CD4-positive, alpha-beta T cell treated with Interleukin-6 for 4 hours (primary cell): ENCODE results near the gene ATP2B3.

ENCODE experiments used
- DNase-seq: peaks from one replicate; pipeline ENCODE4 v3.0.0-alpha.2; 2020; ENCODE audit warnings: mixed read lengths

ATP2B3 gene

DNA sequence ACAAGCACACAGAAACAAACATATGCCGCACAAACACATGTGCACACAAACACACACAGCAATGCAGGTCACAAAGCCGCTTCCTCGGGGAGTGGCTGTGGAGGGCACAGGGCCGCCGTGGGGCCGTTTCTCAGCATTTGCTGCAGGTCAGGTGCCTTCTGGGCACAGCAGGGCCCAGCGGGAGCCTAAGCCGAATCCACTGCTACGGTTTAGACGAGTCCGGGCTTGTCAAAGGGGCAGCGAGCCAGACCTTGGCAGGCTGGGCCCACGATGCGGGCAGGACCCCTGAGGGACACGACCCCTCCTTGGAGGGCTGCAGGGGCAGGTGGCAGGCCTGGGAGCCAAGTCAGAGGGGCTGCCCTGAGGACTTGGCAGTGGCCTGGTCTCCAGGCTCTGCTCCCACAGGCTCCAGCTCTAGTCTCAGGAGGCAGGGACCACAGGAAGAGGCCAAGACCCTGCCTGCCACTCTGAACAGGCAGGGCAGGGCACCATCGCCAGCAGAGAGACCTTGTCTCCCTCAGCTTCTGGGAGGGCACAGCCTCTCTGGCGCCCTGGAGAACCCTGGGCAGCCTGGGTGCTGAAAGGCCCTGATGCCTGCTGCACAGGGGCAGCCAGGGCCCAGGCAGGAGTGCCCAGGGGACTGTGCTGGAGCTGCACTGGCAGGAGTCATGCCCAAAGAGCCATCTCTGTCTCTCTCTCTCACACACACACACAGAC, 5.5 kb upstream of the ATP2B3 start:
- no peak for DNase-seq

DNA sequence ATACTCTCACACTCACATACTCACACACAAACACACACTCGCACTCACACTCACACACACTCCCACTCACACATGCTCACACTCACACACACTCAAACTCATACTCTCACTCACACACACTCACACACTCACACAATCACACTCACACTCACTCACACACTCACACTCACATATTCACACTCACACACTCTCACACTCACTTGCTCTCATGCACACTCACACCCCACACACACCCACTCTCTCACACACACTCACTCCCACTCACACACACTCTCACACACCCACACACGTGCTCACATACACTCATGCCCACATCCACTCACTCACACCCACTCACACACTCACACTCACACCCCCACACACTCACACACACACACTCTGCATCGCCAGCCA, 4.9 kb upstream of the ATP2B3 start:
- DNase-seq: no peak

DNA sequence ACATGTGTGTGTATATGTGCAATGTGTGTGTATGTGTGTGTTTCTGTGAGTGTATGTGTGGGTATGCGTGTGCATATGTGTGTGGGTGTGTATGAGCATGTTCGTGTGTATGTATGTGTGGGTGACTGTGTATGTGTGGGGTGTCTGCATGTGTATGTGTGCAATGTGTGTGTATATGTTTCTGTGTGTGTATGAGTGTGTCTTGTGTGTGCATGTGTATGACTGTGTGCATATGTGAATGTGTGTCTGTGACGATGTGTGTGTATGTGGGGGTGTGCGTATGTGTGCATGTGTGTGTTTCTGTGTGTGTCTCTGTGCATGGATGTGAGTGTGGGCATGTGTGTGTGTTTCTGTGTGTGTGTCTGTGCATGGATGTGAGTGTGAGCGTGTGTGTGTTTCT, 4.2 kb upstream of the ATP2B3 start:
- DNase-seq: no peak

DNA sequence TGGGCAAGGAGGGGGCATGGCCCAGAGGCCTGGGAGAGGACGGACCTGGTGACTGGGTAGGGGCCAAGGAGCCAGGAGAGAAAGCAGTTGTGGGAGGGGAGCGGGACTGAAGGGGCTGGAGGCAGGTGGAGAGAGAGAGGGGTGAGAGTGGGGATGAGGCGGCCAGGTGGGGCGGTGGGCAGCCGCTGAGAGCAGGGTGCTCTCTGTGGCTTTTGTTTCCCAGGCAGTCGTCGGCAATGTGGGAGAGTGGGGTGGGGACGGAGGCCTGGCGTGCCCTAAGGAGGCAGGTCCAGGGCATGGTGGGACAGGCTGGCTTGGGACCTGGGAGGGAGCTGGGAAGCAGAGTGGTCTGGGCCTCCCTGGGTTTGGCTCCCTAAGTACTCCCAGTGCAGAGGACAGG, 3.2 kb upstream of the ATP2B3 start:
- no peak for DNase-seq

DNA sequence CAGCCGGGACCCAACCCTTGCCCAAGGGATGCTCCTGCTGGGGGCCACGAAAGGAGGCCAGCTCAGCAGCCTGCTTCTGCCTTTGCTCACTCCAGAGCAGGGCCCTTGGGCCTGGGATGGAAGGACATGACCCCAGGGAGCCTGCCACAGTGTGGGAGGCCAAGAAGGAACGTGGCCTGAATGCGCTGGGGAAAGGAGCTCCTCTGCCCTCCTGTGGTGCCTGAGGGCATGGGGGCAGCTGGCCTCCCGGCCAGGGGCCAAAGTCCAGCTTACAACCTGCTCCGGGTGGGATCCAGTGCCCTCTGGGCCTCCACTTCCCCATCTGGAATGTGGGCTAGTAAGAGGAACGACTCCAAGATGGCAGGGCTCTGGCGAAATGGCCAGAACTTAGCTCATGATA, 2.0 kb upstream of the ATP2B3 start:
- no peak for DNase-seq

DNA sequence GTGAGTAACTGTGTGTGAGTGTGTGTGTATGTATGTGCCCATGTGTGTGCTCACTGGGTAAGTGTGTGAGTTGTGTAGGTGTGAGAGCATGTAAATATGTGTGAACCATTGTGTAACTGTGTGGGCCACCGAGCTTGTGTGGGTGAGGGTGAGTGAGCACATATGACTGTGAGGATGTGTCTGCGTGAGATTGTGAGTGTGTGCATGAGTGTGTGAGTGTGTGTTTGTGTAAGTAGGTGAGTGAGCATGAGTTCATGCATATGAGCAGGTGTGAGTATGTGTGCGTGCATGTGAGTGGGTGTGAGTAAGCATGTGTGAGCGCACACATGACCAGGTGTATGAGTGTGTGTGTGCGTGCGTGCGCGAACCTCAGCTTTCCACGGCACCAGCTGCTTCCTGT, 1.4 kb upstream of the ATP2B3 start:
- DNase-seq: no peak

DNA sequence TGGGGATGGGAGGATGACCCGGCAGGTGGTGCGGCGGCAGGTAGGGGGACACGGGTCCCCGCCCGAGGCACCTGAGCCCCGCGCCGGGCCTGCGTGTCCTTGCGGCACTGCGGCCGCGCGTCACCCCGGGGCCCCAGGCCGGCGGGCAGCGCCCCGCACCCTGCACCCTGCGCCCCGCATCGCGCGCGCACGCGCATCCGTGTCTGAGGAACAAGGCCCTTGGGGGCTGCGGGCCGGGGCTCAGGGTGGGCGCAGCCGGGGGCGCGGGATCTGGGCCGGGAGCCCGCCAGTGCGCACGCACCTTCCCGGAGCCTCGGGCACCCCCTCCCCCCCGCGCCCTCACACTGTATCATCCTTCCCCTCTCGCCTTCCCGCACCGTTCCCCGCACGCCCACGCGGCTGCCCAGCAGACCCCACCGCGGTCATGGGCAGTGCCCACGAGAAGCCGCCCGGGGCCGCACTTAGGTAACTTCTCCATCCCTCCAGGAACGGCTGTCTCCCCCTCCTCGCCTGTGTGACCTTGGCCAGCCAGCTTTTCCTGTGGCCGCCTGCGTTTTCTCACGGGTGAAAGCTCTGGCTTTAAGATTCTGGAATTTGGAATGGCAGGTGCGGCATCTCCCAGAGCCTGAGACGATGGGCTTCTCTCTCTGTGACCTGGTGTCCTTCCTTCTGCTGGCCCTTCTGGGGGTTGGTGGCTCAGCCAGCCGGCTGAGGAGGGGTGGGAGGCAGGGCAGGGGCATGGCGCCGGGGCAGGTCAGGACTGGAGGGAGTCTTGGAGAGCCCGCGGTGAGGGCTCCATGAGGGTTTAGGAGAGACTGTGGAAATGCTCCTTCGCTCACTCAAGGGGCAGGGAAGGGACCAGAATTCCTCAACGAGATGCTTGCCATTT, 748 bp downstream of the ATP2B3 start:
- DNase-seq: no peak

DNA sequence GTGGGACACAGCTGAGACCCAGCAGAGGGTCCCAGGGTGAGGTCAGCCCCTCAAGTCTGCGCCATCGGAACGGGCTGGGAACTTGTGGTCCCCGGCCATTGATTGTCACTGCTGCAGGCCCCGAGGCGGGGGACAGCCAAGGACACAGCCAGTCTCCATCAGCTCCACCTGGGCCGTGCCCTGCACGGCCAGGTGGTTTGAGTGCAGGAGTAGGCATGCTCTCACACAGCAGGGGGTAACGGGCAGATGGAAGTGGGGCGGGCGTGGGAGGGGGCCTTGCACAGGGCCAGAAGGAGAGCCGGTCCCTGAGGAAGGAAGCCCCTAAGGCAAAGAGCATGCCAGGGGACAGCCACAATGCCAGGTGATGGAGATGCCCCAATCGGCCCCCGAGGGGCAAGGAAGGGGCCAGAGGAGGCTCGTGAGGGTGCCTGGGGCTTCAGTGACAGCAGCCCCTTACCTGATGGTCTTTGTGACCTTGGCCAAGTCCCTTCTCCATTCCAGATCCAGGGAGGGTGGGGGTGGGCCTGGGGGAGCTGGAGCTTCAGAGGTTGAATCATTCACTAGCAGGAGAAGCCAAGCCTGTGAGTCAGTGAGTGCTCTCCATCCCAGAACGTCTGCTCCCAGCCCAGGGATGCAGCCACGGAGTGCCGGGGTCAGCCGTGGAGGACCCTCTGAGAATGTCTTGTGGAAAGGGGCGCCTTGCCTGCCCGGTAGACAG, 2.3 kb downstream of the ATP2B3 start:
- DNase-seq: no peak

DNA sequence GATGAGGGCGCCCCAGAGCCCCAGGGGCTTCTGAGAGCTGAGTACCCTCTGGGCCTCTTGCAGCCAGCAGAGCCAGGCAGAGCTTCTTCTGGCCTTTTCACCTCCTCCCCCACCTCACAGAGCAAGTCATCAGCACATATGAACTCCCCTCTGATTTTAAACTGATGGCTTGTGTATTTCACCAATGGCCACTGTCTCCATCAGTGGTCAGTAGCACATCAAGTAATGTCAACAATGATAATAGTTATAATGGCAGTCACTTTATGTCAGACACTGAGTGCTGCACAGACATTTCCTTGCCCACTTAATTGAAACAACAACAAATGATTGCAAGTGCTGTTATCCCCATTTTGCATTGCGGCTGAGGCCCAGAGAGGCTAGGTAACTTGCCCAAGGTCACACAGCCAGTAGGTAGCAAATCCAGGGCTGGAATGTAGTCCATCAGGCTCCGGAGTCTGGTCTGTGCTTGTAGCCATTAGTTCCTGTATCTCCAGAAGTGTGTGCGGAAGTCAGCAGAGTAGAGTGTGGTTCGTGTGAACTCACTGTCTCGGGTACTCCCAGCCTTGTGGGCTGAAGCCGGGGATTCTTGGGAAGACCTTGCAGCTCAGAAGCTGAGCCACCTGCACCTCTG, 3.0 kb downstream of the ATP2B3 start:
- no peak for DNase-seq

DNA sequence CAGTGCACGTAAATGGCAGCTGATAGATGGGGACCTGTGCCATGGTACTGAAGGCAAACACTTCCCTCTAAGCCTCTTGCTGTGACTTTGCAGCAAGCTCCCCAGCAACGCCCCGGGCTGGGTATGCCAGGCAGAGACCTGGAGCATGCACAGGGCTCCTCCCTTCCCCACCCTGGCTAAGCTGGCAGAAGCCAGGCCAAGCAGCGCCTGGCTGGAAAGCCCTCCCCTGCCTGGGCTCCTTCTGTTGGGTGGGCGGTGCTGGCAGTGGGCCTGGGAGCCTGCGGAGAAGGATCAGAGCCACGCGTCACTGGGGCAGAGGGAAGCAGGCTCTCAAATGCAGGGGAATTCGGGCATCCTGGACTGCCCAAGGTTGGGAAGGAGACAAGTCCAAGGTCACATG, 3.6 kb downstream of the ATP2B3 start:
- DNase-seq: no peak

DNA sequence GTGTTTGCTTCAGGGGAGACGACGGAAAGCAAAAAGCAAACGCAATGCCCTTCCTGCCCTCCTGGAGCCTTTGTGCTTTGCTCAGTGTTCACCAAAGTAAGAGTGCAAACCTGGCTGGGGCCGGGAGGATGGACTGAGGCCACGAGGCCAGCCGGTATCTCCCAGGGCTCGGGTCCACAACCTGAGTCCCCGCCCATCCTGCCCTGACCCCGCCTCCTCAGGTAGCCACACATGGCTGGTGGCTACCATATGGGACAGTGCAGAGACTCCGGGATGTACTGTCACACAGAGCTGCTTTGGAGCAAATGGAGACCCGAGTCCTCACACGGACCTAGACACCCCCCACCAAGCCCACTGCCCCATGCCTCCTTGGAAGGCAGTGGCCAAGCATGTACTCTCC, 4.8 kb downstream of the ATP2B3 start:
- no peak for DNase-seq

DNA sequence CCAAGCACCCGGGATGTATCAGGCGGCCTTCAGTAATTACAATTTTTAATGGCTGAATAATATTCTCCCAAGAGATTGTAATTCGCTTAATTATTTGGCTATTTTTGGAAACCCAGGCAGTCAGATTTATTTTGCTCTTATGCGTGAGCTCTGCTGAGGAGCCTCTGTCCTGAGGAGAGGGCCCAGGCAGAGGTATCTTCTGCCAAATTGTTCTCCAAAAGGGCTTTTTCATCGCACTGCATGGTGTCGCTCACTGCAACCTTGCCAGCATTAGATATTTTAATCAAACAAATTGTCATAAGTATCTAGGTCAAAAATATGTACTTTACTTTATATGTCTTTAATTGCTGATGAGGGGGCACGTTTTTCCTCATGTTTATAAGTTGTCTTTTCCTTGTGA, 5.8 kb downstream of the ATP2B3 start:
- DNase-seq: no peak

DNA sequence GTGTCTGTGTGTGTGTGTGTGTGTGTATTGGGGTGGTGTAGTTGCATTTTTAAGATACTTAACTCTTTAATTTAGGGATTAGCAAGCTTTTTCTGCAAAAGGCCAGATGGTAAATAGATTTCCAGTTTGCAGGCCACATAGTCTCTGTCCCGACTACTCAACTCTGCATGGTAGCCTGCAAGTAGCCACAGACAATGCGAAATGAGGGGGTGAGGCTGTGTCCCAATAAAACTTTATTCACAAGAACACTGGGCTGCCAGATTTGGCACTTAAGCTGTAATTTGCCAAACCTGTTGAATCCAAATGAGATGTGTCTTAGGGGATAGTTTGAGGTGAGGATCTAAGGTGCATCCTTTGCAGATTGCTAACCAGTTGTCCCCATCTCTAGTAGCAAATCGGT, 6.8 kb downstream of the ATP2B3 start:
- no peak for DNase-seq

DNA sequence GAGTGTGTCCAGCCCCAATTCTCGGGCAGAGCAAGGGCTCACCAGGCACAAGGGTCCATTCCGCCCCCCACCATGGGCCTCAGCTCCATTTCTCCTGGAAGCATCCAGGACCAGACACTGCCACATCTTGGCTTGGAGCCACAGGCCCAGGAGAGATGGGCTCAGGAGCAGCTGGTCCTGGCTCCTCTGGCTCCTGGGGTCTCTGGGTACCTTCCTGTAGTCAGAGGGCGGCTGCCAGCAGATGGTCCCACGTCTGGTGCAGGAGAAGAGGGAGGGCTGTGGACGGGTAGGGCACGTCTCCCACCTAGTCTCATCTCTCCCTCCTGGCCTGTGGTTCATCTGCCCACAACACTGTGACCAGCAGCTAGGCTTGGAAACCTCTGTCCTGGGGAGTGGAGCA, 8.0 kb downstream of the ATP2B3 start:
- DNase-seq: no peak

DNA sequence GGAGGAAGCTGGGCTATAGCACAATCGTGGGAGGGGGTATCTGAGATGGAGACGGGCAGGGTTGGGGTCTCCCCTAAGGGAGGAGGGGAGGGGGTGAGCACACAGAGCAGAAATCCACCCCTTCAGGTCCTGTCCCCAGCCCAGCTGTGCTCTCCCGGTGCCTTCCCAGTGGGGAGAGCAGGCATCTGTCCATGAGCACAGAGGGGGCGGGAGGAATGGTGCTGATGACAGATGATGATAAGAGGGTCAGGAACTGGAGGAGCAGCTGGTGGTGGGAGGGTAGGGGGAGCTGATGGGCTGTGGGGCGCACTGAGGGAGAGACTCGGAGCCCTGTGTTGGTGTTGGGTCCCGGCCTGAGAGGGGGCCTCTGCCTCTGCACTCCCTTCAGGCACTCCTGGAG, 8.6 kb downstream of the ATP2B3 start:
- no peak for DNase-seq

DNA sequence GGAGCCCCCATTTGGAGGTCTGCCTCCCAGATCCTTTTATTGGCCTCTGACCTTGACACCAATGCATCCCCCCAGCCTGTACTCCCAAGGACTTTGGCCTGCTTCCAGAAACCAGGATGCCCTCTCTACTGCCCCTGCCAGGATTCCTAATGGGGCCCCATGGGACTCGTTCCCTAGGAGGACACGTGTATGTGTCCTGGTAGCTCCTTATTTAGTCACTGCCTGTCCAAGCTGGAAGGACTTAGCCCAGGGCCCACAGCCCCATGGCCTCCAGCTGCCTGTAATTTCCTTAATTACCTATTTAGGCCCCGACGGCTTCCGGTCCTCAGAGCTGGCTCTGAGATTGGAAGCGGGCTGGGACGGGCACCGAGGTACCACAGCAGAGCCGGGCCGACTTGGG, 9.4 kb downstream of the ATP2B3 start:
- no peak for DNase-seq

DNA sequence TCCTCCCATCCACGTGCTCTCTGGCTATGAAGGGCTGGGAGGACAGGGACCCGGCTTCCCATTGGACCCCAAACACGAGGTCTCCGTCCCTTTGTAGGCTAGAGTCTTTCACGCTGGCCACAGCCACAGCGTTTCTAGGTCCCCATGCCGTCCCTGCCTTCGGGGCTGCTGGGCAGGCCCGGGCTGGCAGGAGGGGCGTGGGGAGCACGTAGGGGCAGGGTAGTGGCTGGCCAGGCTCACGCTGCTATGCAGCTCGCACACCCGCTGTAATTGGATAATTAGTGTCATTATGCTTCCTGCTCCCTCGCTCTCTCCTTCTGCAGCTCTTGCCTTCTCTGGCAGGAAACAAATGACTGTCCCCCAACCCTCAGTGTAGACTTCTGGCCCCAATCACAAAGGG, 9.8 kb downstream of the ATP2B3 start:
- no peak for DNase-seq

DNA sequence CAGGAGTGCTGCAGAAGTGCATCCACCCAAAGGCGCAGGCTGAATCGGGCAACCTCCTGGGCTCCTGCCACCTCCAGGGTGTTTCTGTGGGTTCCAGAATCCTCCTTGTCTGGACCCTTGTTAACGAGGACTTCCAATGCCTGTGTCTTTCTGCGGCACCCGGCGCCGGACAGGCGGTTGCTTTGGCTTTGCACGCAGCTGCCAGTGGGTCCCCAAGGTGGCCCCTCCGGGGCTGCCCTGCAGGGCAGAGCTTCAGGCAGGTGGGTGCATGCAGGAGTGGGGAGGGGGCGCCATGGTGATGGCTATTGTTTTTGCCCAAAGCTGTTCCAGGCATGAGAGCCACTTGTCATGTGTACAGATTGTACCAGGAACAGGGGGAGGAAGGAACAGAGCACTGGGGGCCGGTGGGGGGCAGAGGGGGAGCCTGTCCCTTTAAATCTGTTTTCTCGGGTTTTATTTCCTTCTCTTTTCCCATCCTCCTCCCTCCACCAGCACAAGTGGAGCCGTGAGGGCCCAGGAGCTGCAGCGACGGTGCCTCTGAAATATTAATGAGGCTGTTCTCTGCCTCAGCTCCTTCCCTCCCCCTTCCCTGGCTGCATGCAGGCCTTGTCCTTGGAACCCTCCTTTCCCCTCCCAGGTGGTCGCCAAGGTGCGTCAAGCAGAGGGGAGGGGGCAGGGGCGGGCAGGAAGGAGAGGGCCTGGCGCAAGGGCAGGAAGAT, 13.1 kb downstream of the ATP2B3 start:
- DNase-seq: no peak

DNA sequence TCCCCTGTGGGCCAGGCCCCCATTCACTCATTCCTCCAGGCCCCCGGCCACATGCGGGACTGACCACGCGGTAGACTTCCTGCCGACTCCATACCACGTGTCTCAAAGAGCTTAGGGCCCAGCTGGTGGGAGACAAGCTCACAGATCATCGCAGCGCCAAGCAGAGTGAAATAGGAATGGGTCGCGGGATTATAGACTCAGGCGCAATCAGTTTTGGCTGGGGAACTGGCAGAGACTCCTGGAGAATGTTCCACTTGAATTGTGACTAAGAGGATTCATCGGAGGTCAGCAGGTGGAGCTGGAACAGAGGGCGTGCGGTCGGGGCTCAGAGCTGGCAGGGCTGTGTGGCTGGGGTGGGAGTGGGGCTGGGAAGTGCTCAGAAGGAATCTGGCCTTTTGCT, 15.6 kb downstream of the ATP2B3 start:
- DNase-seq: no peak

DNA sequence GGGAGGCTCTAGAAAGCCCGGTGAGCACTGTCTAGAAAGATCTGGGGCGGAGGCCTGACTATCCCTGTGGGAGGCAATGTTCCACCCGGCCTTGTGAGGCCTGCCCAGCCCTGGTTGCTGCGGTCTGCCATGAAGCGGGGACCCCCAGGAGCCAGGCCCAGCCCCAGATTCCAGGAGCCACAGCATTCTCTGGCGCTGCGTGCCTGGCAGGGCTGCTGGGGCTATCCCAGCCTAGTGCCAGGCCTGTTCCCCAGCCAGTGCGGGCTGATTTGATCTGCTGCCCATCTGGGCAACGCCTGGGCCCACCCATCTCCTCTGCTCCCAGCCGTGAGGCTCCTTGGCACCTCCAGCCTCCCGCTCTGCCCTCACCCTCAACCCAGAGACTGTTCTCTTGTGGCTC, 19.6 kb downstream of the ATP2B3 start:
- DNase-seq: no peak

DNA sequence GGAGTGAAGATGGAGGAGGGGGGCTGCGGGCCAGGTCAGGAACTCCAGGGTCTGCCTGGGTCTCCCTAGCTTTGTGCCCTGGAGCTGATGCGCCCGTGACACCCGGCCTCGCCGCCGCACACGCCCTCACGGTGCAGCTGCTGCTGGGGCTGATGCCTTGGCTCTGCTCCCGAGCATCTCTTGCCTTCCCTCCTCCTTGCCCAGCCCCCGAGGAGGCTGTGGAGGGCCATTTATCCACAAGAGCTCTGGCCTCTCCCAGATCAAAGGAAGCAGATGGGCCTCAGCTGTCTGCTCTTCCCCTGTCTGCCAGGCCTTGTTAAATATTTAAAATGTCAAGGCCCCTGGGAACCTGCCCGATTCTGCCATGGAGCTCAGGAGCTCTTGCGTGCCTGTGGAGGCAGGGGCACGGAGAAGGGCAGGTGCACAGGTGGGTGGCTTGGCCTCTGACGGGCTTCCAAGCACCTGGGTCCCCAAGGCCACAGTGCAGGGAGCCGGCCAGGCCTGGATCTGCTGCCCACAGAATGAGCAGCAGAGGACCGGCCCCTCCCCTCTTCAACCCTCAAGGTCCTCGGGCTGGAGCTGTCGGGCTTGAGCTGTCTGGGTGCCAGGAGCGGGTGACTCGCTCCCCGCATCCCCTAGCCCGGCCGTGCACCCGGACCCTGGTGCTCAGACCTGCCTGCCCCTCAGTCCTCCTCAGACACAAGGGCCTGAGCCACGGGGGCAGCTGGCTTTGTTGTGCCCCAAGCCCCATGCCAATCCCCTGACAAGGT, 20.3 kb downstream of the ATP2B3 start:
- DNase-seq: no peak

DNA sequence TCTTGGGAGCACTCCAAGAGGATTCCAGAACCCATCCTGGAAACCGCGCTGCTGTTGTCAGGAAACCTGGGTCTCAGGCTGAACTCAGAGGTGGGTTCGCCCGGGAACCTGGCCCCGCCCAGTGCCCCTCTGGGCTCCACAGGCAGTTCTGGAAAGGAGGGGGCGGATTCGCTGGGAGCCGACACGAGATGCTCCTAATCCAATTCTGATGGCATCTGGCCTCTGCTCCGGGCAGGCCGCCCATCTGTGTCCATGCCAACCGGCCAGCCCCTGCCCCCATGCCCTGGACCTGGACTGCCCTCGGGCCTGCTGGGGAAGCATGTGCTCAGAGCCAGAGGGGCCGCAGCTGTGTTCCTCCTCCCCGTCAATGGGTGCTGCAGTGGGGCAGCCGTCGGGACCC, 21.0 kb downstream of the ATP2B3 start:
- no peak for DNase-seq
